Lower lobe of right lung (tissue), 2 donors: ENCODE data around the gene ZNF345. TPM values are rescaled to one million over a fixed set of nuclear protein-coding genes. Genes with fewer than 3 reads are reported as not detected.

ENCODE experiments used
- ATAC-seq, 2 donors: fragments of 200-7000 bp; cut with Tn5 transposase; one replicate each; pipeline ENCODE4 v1.9.1; 2020 to 2022; ENCODE audit warnings: mild to moderate bottlenecking in 2 of 2, moderate library complexity in 2 of 2
- DNase-seq: peaks from one replicate; pipeline ENCODE4 v3.0.0-alpha.2; 2020
- H3K27ac ChIP-seq: fragments of 200-600 bp; one replicate; pipeline ENCODE4 v1.8.0; 2022
- H3K27me3 ChIP-seq: fragments of 200-600 bp; one replicate; pipeline ENCODE4 v1.8.0; 2022; ENCODE audit warnings: low read depth
- H3K36me3 ChIP-seq: fragments of 200-600 bp; one replicate; pipeline ENCODE4 v1.8.0; 2022; ENCODE audit warnings: mild to moderate bottlenecking
- H3K4me1 ChIP-seq: fragments of 200-600 bp; one replicate; pipeline ENCODE4 v1.8.0; 2022
- H3K4me3 ChIP-seq: fragments of 200-600 bp; one replicate; pipeline ENCODE4 v1.8.0; 2022; ENCODE audit warnings: mild to moderate bottlenecking
- H3K9me3 ChIP-seq: fragments of 200-600 bp; one replicate; pipeline ENCODE4 v1.8.0; 2022
- intact Hi-C: fragments of 100-400 bp; cut with DNase I; formaldehyde crosslinking; loops from one replicate; pipeline ENCODE4 v1.11.0; 2022
- total RNA-seq: library from RNA; stranded (reverse); fragmentation: NEBNext Ultra II Directional; extraction: Animal tissue kit (Norgen Biotek cat#: 25700); gene quantifications from one replicate; pipeline ENCODE4 v1.2.1, GENCODE V29; 2021
- TF ChIP-seq, protein P1 (sequence below): fragments of 200-600 bp; IDR thresholded peaks from one replicate; pipeline ENCODE4 v1.8.0; 2022; ENCODE audit warnings: antibody characterized with exemption, mild to moderate bottlenecking
- donor health status: DM: no; HTN: yes; CAD: no; lungs with severe emphysema.

The ZNF345 gene
- total RNA-seq, 1 donor from 2014 or later, result 7.0 TPM

DNA sequence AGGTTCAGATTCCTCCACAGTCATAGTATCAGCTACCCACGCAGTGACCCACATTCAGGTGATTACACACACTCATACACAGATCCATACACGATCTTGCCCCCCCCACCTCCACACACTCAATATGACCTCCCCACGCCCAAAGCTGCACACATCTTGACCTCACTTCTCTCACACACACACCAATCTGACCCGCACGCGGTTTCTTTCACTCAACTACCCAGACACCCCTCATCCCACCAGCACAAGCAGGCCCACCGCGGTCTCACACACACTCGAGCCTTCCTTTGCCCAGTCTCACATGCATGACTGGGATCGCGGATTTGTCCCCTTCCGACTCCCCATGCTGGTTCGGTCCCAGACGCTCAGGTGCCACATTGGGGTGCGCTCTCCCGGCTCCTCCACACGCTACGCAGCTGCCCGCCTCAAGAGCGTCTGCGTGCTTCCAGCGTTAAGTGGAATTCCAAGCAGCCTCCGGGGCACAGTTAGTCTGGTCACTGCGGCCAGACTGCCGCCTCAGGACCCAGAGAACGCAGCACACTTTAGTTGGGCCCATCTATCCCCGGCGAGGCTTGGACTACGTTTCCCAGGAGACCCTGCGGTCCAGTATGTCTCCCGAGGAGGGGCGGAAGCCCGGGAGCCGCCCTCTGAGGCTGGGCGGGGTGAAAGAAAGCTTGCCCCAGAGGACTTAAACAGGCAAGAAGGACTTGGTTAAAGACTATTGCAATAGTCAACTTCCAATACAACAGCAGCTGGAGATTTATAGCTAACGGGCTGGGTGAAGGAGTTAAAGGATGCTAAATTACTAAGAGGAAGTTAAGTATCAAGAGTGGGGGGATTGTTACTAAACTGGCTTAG, 746 bp upstream of the ZNF345 start:
- Histone ChIP-seq H3K27ac (peak overlapping the region; percentile 94), H3K4me1 (peaks cover 24% of the 10 kb centered on the region), H3K4me3 (peak overlapping the region; percentile 98), H3K27me3 (no peaks in the 10 kb centered on the region), H3K36me3 (no peaks in the 10 kb centered on the region), H3K9me3 (peaks cover 15% of the 10 kb centered on the region)
- DNase-seq (peak; percentile 95), ATAC-seq (peak; percentile 98 to 99)
- intact Hi-C loops, result no loop called here
- TF ChIP-seq, protein P1, sequence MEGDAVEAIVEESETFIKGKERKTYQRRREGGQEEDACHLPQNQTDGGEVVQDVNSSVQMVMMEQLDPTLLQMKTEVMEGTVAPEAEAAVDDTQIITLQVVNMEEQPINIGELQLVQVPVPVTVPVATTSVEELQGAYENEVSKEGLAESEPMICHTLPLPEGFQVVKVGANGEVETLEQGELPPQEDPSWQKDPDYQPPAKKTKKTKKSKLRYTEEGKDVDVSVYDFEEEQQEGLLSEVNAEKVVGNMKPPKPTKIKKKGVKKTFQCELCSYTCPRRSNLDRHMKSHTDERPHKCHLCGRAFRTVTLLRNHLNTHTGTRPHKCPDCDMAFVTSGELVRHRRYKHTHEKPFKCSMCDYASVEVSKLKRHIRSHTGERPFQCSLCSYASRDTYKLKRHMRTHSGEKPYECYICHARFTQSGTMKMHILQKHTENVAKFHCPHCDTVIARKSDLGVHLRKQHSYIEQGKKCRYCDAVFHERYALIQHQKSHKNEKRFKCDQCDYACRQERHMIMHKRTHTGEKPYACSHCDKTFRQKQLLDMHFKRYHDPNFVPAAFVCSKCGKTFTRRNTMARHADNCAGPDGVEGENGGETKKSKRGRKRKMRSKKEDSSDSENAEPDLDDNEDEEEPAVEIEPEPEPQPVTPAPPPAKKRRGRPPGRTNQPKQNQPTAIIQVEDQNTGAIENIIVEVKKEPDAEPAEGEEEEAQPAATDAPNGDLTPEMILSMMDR, result no peak

DNA sequence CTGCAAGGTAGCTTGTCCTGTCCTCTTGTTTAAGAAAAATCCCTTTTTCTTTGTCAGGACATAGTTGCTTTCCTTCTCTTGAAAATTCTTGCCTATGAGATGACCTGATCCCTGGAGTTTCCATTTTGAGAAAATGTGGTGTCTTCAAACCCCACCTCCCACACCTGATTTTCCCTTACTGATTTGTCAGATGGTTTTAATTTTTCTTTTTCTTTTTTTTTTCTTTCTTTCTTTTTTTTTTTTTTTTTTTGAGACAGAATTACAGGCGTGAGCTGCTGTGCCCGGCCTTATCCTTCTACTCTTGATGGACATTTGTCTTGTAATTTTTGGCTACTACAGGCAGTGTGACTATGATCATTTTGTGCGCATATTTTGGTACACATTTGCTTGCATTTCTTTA, 1.2 kb downstream of the ZNF345 start:
- no peak for DNase-seq
- Histone ChIP-seq H3K36me3 (peaks cover 11% of the 10 kb centered on the region), H3K9me3 (peaks cover 25% of the 10 kb centered on the region), H3K27ac (no peak overlapping the region), H3K27me3 (no peaks in the 10 kb centered on the region), H3K4me1 (peaks cover 24% of the 10 kb centered on the region), H3K4me3 (peak overlapping the region; percentile 98)
- intact Hi-C loops, result no loop called here
- TF ChIP-seq, protein P1, result no peak
- no peak for ATAC-seq

DNA sequence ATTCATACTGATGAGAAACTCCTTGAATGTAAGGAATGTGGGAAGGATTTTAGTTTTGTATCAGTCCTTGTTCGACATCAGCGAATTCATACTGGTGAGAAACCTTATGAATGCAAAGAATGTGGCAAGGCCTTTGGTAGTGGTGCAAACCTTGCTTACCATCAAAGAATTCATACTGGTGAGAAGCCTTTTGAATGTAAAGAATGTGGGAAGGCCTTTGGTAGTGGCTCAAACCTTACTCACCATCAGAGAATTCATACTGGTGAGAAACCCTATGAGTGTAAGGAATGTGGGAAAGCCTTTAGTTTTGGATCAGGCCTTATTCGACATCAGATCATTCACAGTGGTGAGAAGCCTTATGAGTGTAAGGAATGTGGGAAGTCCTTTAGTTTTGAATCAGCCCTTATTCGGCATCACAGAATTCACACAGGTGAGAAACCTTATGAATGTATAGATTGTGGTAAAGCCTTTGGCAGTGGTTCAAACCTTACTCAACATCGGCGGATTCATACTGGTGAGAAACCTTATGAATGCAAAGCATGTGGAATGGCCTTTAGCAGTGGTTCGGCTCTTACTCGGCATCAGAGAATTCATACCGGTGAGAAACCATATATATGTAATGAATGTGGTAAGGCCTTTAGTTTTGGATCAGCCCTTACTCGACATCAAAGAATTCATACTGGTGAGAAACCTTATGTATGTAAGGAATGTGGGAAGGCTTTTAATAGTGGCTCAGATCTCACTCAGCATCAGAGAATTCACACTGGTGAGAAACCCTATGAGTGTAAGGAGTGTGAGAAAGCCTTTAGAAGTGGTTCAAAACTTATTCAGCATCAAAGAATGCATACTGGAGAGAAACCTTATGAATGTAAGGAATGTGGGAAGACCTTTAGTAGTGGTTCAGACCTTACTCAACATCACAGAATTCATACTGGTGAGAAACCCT, 26.6 kb downstream of the ZNF345 start:
- H3K27ac ChIP-seq, result no peak overlapping the region
- intact Hi-C loops, result no loop called here
- H3K27me3 ChIP-seq, result no peaks in the 10 kb centered on the region
- no peaks in the 10 kb centered on the region for H3K4me1 ChIP-seq
- H3K36me3 ChIP-seq, result peaks cover 16% of the 10 kb centered on the region
- peaks cover 100% of the 10 kb centered on the region for H3K9me3 ChIP-seq
- DNase-seq (no peak), ATAC-seq (no peak)
- TF ChIP-seq, protein P1, result no peak
- H3K4me3 ChIP-seq, result no peak overlapping the region

DNA sequence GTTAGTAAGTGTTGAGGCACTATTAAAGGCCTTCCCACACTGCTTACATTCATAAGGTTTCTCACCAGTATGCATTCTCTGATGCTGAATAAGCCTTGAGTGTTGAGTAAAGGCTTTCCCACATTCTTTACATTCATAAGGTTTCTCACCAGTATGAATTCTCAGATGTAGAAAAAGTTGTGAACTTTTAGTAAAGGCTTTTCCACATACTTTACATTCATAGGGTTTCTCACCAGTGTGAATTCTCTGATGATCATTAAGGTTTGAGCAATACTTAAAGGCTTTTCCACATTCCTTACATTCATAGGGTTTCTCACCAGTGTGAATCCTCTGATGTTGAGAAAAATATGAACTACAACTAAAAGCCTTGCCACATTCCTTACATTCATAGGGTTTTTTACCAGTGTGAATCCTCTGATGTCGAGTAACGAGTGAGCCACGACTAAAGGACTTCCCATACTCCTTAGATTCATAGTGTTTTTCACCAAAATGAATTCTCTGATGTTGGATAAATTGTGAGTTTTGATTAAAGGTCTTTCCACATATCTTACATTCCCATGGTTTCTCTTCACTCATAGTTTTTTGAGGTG, 41.2 kb downstream of the ZNF345 start:
- TF ChIP-seq, protein P1, result no peak
- Histone ChIP-seq H3K9me3 (peaks cover 98% of the 10 kb centered on the region), H3K4me3 (no peak overlapping the region), H3K36me3 (peaks cover 21% of the 10 kb centered on the region), H3K27me3 (no peaks in the 10 kb centered on the region), H3K27ac (no peak overlapping the region), H3K4me1 (no peaks in the 10 kb centered on the region)
- DNase-seq (no peak), ATAC-seq (no peak)
- intact Hi-C loops, result no loop called here

DNA sequence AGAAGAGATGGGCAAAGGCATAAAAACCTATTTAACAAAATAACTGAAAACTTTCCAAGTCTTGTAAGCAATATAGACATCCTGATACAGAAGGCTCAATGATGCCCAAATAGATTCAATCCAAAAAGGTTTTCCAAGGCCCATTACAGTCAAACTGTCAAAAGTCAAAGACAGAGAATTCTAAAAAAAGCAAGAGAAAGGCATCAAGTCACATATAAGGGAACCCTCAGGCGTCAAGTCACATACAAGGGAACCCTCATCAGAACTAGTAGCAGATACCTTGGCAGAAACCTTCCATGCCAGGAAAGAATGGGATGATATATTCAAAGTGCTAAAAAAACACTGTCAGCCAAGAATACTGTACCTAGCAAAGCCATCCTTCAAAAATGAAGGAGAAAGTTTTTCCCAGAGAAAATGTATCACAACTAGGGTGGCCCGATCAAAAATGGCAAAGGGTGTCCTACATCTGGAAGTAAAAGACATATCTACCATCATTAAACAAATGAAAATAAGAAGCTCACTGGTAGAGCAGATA, 44.2 kb downstream of the ZNF345 start:
- DNase-seq, result no peak
- H3K4me3 ChIP-seq, result no peak overlapping the region
- peaks cover 96% of the 10 kb centered on the region for H3K9me3 ChIP-seq

More for the DNA sequence above, 44.2 kb downstream of the ZNF345 start:
- ATAC-seq, result no peak
- intact Hi-C loops, result no loop called here
- Histone ChIP-seq H3K27ac (no peak overlapping the region), H3K27me3 (no peaks in the 10 kb centered on the region), H3K4me1 (no peaks in the 10 kb centered on the region), H3K36me3 (peaks cover 21% of the 10 kb centered on the region)
- TF ChIP-seq, protein P1, result no peak
